ENCODE measurements around the gene DVL3.

DNA sequence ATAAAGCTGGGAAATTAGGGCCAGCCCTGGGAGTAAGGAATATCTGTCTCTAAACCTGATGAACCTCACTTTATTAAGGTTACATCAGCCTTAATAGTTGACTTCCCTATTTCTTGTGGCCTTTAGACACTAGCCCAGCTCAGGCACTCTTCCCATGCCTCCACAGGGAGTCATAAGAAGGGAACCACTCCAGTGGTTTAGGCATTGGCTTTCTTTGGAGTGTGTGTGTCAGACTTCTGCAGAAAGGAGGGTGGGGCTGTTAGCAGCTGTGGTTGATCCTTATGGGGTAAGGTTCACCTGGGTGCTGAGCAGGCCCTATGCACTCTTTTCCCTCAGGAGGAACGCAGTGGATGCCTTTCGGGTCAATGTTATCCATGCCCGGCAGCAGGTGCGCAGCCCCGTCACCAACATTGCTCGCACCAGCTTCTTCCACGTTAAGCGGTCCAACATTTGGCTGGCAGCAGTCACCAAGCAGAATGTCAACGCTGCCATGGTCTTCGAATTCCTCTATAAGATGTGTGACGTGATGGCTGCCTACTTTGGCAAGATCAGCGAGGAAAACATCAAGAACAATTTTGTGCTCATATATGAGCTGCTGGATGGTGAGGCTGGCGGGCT lies 23.5 kb downstream of the DVL3 start:
- TF ChIP-seq, protein P1, sequence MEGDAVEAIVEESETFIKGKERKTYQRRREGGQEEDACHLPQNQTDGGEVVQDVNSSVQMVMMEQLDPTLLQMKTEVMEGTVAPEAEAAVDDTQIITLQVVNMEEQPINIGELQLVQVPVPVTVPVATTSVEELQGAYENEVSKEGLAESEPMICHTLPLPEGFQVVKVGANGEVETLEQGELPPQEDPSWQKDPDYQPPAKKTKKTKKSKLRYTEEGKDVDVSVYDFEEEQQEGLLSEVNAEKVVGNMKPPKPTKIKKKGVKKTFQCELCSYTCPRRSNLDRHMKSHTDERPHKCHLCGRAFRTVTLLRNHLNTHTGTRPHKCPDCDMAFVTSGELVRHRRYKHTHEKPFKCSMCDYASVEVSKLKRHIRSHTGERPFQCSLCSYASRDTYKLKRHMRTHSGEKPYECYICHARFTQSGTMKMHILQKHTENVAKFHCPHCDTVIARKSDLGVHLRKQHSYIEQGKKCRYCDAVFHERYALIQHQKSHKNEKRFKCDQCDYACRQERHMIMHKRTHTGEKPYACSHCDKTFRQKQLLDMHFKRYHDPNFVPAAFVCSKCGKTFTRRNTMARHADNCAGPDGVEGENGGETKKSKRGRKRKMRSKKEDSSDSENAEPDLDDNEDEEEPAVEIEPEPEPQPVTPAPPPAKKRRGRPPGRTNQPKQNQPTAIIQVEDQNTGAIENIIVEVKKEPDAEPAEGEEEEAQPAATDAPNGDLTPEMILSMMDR (IDR thresholded peaks at IDR 0.05) = no peak
- no peak for TF ChIP-seq POLR2AphosphoS5 (IDR thresholded peaks at IDR 0.05)

Measured in breast epithelium (tissue), 3 donors.